Smooth muscle cell (in vitro differentiated cells): ENCODE data around the gene FKBP1A. TPM values are rescaled to one million over a fixed set of nuclear protein-coding genes. Genes with fewer than 3 reads are reported as not detected.

Experiments used
- DNase-seq: peaks from one replicate; lab custom pipeline; 2025; ENCODE audit not compliant: unreplicated experiment; lab: John Stamatoyannopoulos, UW
- H2AFZ ChIP-seq: fragments of 200-600 bp; sonication (generic); 2 replicates; pipeline ENCODE4 v1.6.0; 2016; ENCODE audit warnings: antibody characterized with exemption, low read depth, mild to moderate bottlenecking
- H3F3A ChIP-seq: fragments of 200-600 bp; sonication (generic); 2 replicates; pipeline ENCODE4 v1.6.0; 2017; ENCODE audit warnings: antibody characterized with exemption, low read depth
- H3K27ac ChIP-seq: fragments of 200-600 bp; sonication (generic); 2 replicates; pipeline ENCODE4 v1.5.1; 2016; ENCODE audit warnings: low read depth, mild to moderate bottlenecking
- H3K27me3 ChIP-seq: fragments of 200-600 bp; sonication (generic); 2 replicates; pipeline ENCODE4 v1.6.1; 2016; ENCODE audit warnings: low read depth, mild to moderate bottlenecking
- H3K36me3 ChIP-seq: fragments of 200-600 bp; sonication (generic); 2 replicates; pipeline ENCODE4 v1.5.1; 2016; ENCODE audit warnings: low read depth
- H3K4me1 ChIP-seq: fragments of 200-600 bp; sonication (generic); 2 replicates; pipeline ENCODE4 v1.5.1; 2016; ENCODE audit warnings: low read depth
- H3K4me2 ChIP-seq: fragments of 200-600 bp; sonication (generic); 2 replicates; pipeline ENCODE4 v1.6.0; 2016; ENCODE audit warnings: mild to moderate bottlenecking
- H3K4me3 ChIP-seq: fragments of 200-600 bp; sonication (generic); 2 replicates; pipeline ENCODE4 v1.5.1; 2016; ENCODE audit warnings: mild to moderate bottlenecking
- H3K79me2 ChIP-seq: fragments of 200-600 bp; sonication (generic); 2 replicates; pipeline ENCODE4 v1.6.0; 2016; ENCODE audit warnings: low read depth, mild to moderate bottlenecking
- H3K9ac ChIP-seq: fragments of 200-600 bp; sonication (generic); 2 replicates; pipeline ENCODE4 v1.6.0; 2016; ENCODE audit warnings: low read depth
- H3K9me3 ChIP-seq: fragments of 200-600 bp; sonication (generic); replicated peaks from 2 replicates; pipeline ENCODE4 v1.5.1; 2016; ENCODE audit warnings: low read depth
- H4K20me1 ChIP-seq: fragments of 200-600 bp; sonication (generic); 2 replicates; pipeline ENCODE4 v1.6.0; 2016; ENCODE audit warnings: low read depth
- CTCF ChIP-seq: fragments of 200-600 bp; sonication (generic); IDR thresholded peaks from 2 replicates; pipeline ENCODE4 v1.5.1; 2017; ENCODE audit warnings: borderline replicate concordance, mild to moderate bottlenecking, antibody characterized with exemption; ENCODE audit not compliant: insufficient read depth, poor library complexity, severe bottlenecking
- WGBS: methylation state at CpG from one replicate; pipeline ENCODE4 v1.1.7; 2016; ENCODE audit warnings: low lambda C conversion rate; 5-methylcytosine and 5-hydroxymethylcytosine counted together
- polyA plus RNA-seq: library from polyadenylated mRNA; unstranded; fragments of >200 nt; fragmentation: Nextera tagmentation; extraction: Ambion mirVana; gene quantifications from 2 replicates; pipeline ENCODE4 v1.2.1, GENCODE V29; 2016
- total RNA-seq: library from RNA; depleted of rRNA; stranded (reverse); fragments of >200 nt; gene quantifications from 2 replicates; pipeline ENCODE4 v1.2.3, GENCODE V29; 2014

Gene FKBP1A
- total and polyA plus RNA-seq, 2 experiments from 2014 or later: 163 to 184 TPM

- 65% methylated on average over 3 of the region's 3 CpGs for WGBS
- no peak for DNase-seq
- Histone ChIP-seq H3F3A (no peaks in the 10 kb centered on the region), H3K36me3 (no peaks in the 10 kb centered on the region), H2AFZ (no peak overlapping the region), H3K27me3 (no peaks in the 10 kb centered on the region), H3K9ac (no peak overlapping the region), H3K4me2 (no peak overlapping the region), H4K20me1 (peaks cover 38% of the 10 kb centered on the region), H3K27ac (no peak overlapping the region), H3K4me3 (no peak overlapping the region), H3K4me1 (no peaks in the 10 kb centered on the region), H3K79me2 (peaks cover 20% of the 10 kb centered on the region), H3K9me3 (no peaks in the 10 kb centered on the region)
- TF ChIP-seq CTCF: no peak
Measured at GRCh38 chr20:1334761-1335160, 58.1 kb downstream of the FKBP1A start.

GRCh38 chr20:1334370-1334731 is 58.5 kb downstream of the FKBP1A start:
- Histone ChIP-seq H3K4me2 (no peak overlapping the region), H3F3A (no peaks in the 10 kb centered on the region), H3K27ac (no peak overlapping the region), H3K79me2 (peaks cover 25% of the 10 kb centered on the region), H2AFZ (no peak overlapping the region), H3K36me3 (no peaks in the 10 kb centered on the region), H3K9me3 (no peaks in the 10 kb centered on the region), H3K4me3 (no peak overlapping the region), H3K9ac (no peak overlapping the region), H3K4me1 (no peaks in the 10 kb centered on the region), H4K20me1 (peaks cover 42% of the 10 kb centered on the region), H3K27me3 (no peaks in the 10 kb centered on the region)
- 97% methylated on average over 4 of the region's 4 CpGs for WGBS
- no peak for DNase-seq
- no peak for TF ChIP-seq CTCF

GRCh38 chr20:1333462-1334369 is 59.1 kb downstream of the FKBP1A start:
- no peak for TF ChIP-seq CTCF

DNA sequence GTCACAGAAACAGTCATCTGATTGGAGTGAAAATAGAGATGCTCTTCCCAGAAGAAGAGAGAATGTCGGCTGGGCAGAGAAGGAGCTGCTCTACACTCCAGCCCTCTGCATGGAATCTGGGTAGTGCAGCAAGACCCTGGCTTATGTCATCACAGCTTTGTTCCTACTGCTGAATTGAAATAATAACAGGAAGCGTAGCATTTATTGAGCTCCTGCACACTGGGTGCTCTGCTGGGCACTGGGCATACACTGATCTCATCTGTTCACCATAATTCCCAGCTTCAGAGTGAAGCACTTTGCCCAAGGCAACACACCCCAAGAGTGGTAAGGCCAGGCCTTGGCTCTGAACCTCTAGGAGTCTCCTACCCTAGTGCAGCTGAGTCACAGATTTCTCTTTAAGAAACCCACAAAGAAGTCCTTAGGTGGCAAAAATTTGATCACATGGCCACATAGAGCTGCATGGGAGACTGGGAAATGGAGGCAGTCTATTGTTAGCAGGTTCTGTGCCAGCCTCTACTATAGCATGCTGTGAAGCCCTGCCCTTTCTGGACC is 60.0 kb downstream of the FKBP1A start:
- Histone ChIP-seq H2AFZ (no peak overlapping the region), H3F3A (no peaks in the 10 kb centered on the region), H4K20me1 (peaks cover 36% of the 10 kb centered on the region), H3K27ac (no peak overlapping the region), H3K4me2 (no peak overlapping the region), H3K9ac (no peak overlapping the region), H3K4me1 (no peaks in the 10 kb centered on the region), H3K79me2 (peaks cover 37% of the 10 kb centered on the region), H3K9me3 (no peaks in the 10 kb centered on the region), H3K36me3 (no peaks in the 10 kb centered on the region), H3K4me3 (no peak overlapping the region), H3K27me3 (no peaks in the 10 kb centered on the region)
- no peak for TF ChIP-seq CTCF
- 93% methylated on average over 2 of the region's 2 CpGs for WGBS
- no peak for DNase-seq

More at GRCh38 chr20:1333462-1334369, 59.1 kb downstream of the FKBP1A start:
- no peaks in the 10 kb centered on the region for H3K9me3 ChIP-seq
- 94% methylated on average over 11 of the region's 11 CpGs for WGBS
- no peak for DNase-seq
- no peak overlapping the region for H3K27ac ChIP-seq
- no peak overlapping the region for H3K4me2 ChIP-seq
- H3K4me3 ChIP-seq: no peak overlapping the region
- H4K20me1 ChIP-seq: peaks cover 38% of the 10 kb centered on the region
- no peaks in the 10 kb centered on the region for H3K27me3 ChIP-seq
- no peak overlapping the region for H3K9ac ChIP-seq
- no peaks in the 10 kb centered on the region for H3K4me1 ChIP-seq
- no peaks in the 10 kb centered on the region for H3K36me3 ChIP-seq
- H3K79me2 ChIP-seq: peaks cover 30% of the 10 kb centered on the region
- no peak overlapping the region for H2AFZ ChIP-seq
- no peaks in the 10 kb centered on the region for H3F3A ChIP-seq
